Jurkat, Clone E6-1 (cell line): ENCODE data around the gene PCDHB14.

ENCODE experiments used
- DNase-seq: peaks from one replicate; pipeline ENCODE4 v3.0.0-alpha.2; 2011; ENCODE audit warnings: low read depth, low spot score
- H3K4me3 ChIP-seq: 2 replicates; pipeline ENCODE4 v1.5.1; 2011; ENCODE audit warnings: mild to moderate bottlenecking, low read length, control low read depth, moderate library complexity

The PCDHB14 gene

GRCh38 chr5:141258948-141259347, 35.8 kb downstream of the PCDHB14 start:
- no peak for DNase-seq

GRCh38 chr5:141260458-141261237, 37.5 kb downstream of the PCDHB14 start:
- no peak overlapping the region for H3K4me3 ChIP-seq
- DNase-seq = no peak

More at GRCh38 chr5:141258948-141259347, 35.8 kb downstream of the PCDHB14 start:
- no peak overlapping the region for H3K4me3 ChIP-seq

GRCh38 chr5:141261238-141261546, 38.0 kb downstream of the PCDHB14 start:
- H3K4me3 ChIP-seq = no peak overlapping the region
- no peak for DNase-seq

GRCh38 chr5:141269195-141269594, 46.1 kb downstream of the PCDHB14 start:
- H3K4me3 ChIP-seq = no peak overlapping the region
- no peak for DNase-seq

GRCh38 chr5:141272906-141273305, 49.8 kb downstream of the PCDHB14 start:
- H3K4me3 ChIP-seq = no peak overlapping the region
- no peak for DNase-seq
